ENCODE results near the gene TNFSF4. TPM values are rescaled to one million over a fixed set of nuclear protein-coding genes. Genes with fewer than 3 reads are reported as not detected.

TNFSF4 gene
- total and polyA plus RNA-seq, 2 of the 4 experiments (the other 2 are of a cell fraction): 13.4 to 19.7 TPM

DNA sequence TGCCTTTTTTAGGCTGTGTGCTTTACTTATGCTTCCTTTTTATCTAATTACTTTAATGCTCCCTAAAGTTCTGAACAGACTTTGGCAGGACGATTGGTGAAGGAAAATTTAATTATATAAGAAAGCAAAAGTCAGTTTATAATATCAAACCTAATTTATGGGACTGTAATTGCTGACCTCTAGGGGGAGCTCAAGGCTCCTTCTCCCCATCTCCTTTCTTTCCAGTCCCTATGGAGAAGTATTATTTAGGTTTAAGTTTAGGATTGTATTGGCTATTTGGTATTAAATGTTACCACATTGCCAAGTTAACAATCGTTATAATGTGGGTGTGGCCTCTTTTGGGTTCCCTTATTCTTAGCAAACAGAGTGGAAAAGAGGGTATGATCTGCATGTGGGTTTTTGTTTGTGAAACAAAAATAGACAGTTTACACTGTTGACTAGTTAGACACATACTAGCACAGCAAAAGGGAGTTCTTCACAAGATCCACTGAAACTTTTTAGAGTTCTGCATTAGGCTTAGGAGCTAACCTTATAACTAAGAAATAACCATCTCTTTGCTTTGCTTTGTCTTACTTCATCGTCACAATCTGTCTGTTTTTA lies 48.2 kb upstream of the TNFSF4 start:
- Histone ChIP-seq H2BK5ac (ENCODE audit: low read depth, low read length, poor library complexity, severe bottlenecking) (no peak overlapping the region), H4K8ac (ENCODE audit: low read depth in 2 of 2, low read length in 2 of 2) (no peak overlapping the region), H3K79me1 (ENCODE audit: low read depth in 1 of 2, low read length in 2 of 2) (no peaks in the 10 kb centered on the region), H2AK9ac (replicated peaks; ENCODE audit: low read depth, low read length, poor library complexity) (no peak overlapping the region), H3K36me3 (ENCODE audit: control insufficient read depth, insufficient read depth, low read length) (no peaks in the 10 kb centered on the region), H3K9ac (ENCODE audit: low read depth, low read length) (no peak overlapping the region), H3K9me1 (ENCODE audit: insufficient read depth, low read length) (0 out of 2 replicates have a peak, but pooled peaks cover 5% of the 10 kb centered on the region), H2AFZ (replicated peaks; ENCODE audit: low read length, poor library complexity) (no peak overlapping the region), H2BK15ac (ENCODE audit: low read depth, low read length) (no peak overlapping the region), H4K5ac (ENCODE audit: low read depth, low read length) (no peak overlapping the region), H3K9me3 (ENCODE audit: control insufficient read depth, insufficient read depth, low read length) (peaks cover 2% of the 10 kb centered on the region; the same call in 1 of the 2 replicates), H4K20me1 (ENCODE audit: insufficient read depth, low read length) (no peaks in the 10 kb centered on the region), H3K4me2 (ENCODE audit: low read depth, low read length) (no peak overlapping the region), H3K14ac (replicated peaks; ENCODE audit: low read depth, low read length) (no peak overlapping the region), H3K23ac (ENCODE audit: low read depth, low read length) (no peak overlapping the region), H4K91ac (ENCODE audit: insufficient read depth, low read depth, low read length) (no peak overlapping the region), H3K4me3 (ENCODE audit: insufficient read depth, low read depth, low read length) (no peak overlapping the region), H3K56ac (ENCODE audit: extremely low read depth, insufficient read depth, low read length) (no peak overlapping the region), H2BK20ac (ENCODE audit: low read depth, low read length) (0 out of 2 replicates have a peak overlapping the region, but pooled peaks have one; percentile 27), H3K27me3 (ENCODE audit: control insufficient read depth, insufficient read depth, low read length) (no peaks in the 10 kb centered on the region), H3K4ac (ENCODE audit: low read depth, low read length) (peak overlapping the region; percentile 8; the same call in 1 of the 2 replicates), H3K4me1 (ENCODE audit: control insufficient read depth, insufficient read depth, low read length) (no peaks in the 10 kb centered on the region; the same call in 1 of the 2 replicates), H3K18ac (ENCODE audit: low read depth, low read length) (peak overlapping the region; percentile 13; the same call in 1 of the 2 replicates), H3K27ac (ENCODE audit: insufficient read depth, low read length) (no peak overlapping the region), H2BK120ac (ENCODE audit: low read depth, low read length) (no peak overlapping the region), H2AK5ac (ENCODE audit: low read depth, low read length) (no peak overlapping the region)
- intact Hi-C loops (cut with micrococcal nuclease): loop anchor here (1.0 kb wide), 1 partner anchor 165 kb away; no protein-coding TSS in a partner anchor
- dilution Hi-C loops (cut with HindIII; ENCODE audit: low sequenced_read_pairs, unreplicated experiment): no loop called here
- in situ Hi-C loops (cut with MboI; ENCODE audit: low sequenced_read_pairs): no loop called here
- no TSS peak for BruUV-seq (replicated peaks)
- ChIA-PET POLR2A (ENCODE audit: unreplicated experiment) (no interaction called here), CTCF (interaction anchor here (1.0 to 2.3 kb wide), 3 partner anchors 10 to 165 kb away, joined by 3 to 6 read pairs (median 6); no protein-coding TSS in a partner anchor)
- WGBS, 2 experiments (ENCODE audit: extremely low coverage in 2 of 2, insufficient read length in 1 of 2): no CpG with 5 or more reads among the region's 3 CpGs
- DNase-seq (peak; percentile 61), ATAC-seq (ENCODE audit: low read depth) (peak; percentile 80; the same call in 1 of the 2 replicates)
- TF ChIP-seq MAFK (IDR thresholded peaks at IDR 0.05; ENCODE audit: low read depth, low read length) (no peak), NFE2L2 (IDR thresholded peaks at IDR 0.05; ENCODE audit: low read depth, low read length) (no peak), MXI1 (IDR thresholded peaks at IDR 0.05; ENCODE audit: borderline replicate concordance, low read depth, low read length) (no peak), CEBPB (IDR thresholded peaks at IDR 0.05; ENCODE audit: low read depth, low read length) (no peak), CHD1 (IDR thresholded peaks at IDR 0.05; ENCODE audit: low read depth, low read length) (no peak), SMC3 (IDR thresholded peaks at IDR 0.05; ENCODE audit: low read depth, low read length) (peak; percentile 55), RAD21 (IDR thresholded peaks at IDR 0.05; ENCODE audit: low read length) (peak; percentile 65), FOS (IDR thresholded peaks at IDR 0.05; ENCODE audit: low read depth, low read length) (no peak), BHLHE40 (IDR thresholded peaks at IDR 0.05; ENCODE audit: low read depth, low read length) (no peak), RFX5 (IDR thresholded peaks at IDR 0.05; ENCODE audit: low read depth, low read length) (no peak), POLR2A (IDR thresholded peaks at IDR 0.05; ENCODE audit: low read depth, low read length) (no peak), MAZ (IDR thresholded peaks at IDR 0.05; ENCODE audit: borderline replicate concordance, low read depth, low read length) (no peak)
- TF ChIP-seq, protein P1, sequence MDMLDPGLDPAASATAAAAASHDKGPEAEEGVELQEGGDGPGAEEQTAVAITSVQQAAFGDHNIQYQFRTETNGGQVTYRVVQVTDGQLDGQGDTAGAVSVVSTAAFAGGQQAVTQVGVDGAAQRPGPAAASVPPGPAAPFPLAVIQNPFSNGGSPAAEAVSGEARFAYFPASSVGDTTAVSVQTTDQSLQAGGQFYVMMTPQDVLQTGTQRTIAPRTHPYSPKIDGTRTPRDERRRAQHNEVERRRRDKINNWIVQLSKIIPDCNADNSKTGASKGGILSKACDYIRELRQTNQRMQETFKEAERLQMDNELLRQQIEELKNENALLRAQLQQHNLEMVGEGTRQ (IDR thresholded peaks at IDR 0.05; ENCODE audit: low read depth, low read length): no peak
- TF ChIP-seq, protein P2, sequence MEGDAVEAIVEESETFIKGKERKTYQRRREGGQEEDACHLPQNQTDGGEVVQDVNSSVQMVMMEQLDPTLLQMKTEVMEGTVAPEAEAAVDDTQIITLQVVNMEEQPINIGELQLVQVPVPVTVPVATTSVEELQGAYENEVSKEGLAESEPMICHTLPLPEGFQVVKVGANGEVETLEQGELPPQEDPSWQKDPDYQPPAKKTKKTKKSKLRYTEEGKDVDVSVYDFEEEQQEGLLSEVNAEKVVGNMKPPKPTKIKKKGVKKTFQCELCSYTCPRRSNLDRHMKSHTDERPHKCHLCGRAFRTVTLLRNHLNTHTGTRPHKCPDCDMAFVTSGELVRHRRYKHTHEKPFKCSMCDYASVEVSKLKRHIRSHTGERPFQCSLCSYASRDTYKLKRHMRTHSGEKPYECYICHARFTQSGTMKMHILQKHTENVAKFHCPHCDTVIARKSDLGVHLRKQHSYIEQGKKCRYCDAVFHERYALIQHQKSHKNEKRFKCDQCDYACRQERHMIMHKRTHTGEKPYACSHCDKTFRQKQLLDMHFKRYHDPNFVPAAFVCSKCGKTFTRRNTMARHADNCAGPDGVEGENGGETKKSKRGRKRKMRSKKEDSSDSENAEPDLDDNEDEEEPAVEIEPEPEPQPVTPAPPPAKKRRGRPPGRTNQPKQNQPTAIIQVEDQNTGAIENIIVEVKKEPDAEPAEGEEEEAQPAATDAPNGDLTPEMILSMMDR (conservative IDR thresholded peaks at IDR 0.05; ENCODE audit: low read depth, low read length): peak; percentile 76
- TF ChIP-seq, protein P3, sequence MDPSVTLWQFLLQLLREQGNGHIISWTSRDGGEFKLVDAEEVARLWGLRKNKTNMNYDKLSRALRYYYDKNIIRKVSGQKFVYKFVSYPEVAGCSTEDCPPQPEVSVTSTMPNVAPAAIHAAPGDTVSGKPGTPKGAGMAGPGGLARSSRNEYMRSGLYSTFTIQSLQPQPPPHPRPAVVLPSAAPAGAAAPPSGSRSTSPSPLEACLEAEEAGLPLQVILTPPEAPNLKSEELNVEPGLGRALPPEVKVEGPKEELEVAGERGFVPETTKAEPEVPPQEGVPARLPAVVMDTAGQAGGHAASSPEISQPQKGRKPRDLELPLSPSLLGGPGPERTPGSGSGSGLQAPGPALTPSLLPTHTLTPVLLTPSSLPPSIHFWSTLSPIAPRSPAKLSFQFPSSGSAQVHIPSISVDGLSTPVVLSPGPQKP (IDR thresholded peaks at IDR 0.05; ENCODE audit: borderline replicate concordance, low read depth, low read length): no peak
